Smooth muscle cell (in vitro differentiated cells): ENCODE results near the gene H3-3A. TPM values are rescaled to one million over a fixed set of nuclear protein-coding genes. Genes with fewer than 3 reads are reported as not detected.

Experiments used
- DNase-seq: peaks from one replicate; lab custom pipeline; 2025; ENCODE audit not compliant: unreplicated experiment; lab: John Stamatoyannopoulos, UW
- H2AFZ ChIP-seq: fragments of 200-600 bp; sonication (generic); 2 replicates; pipeline ENCODE4 v1.6.0; 2016; ENCODE audit warnings: antibody characterized with exemption, low read depth, mild to moderate bottlenecking
- H3F3A ChIP-seq: fragments of 200-600 bp; sonication (generic); 2 replicates; pipeline ENCODE4 v1.6.0; 2017; ENCODE audit warnings: antibody characterized with exemption, low read depth
- H3K27ac ChIP-seq: fragments of 200-600 bp; sonication (generic); 2 replicates; pipeline ENCODE4 v1.5.1; 2016; ENCODE audit warnings: low read depth, mild to moderate bottlenecking
- H3K27me3 ChIP-seq: fragments of 200-600 bp; sonication (generic); 2 replicates; pipeline ENCODE4 v1.6.1; 2016; ENCODE audit warnings: low read depth, mild to moderate bottlenecking
- H3K36me3 ChIP-seq: fragments of 200-600 bp; sonication (generic); 2 replicates; pipeline ENCODE4 v1.5.1; 2016; ENCODE audit warnings: low read depth
- H3K4me1 ChIP-seq: fragments of 200-600 bp; sonication (generic); 2 replicates; pipeline ENCODE4 v1.5.1; 2016; ENCODE audit warnings: low read depth
- H3K4me2 ChIP-seq: fragments of 200-600 bp; sonication (generic); 2 replicates; pipeline ENCODE4 v1.6.0; 2016; ENCODE audit warnings: mild to moderate bottlenecking
- H3K4me3 ChIP-seq: fragments of 200-600 bp; sonication (generic); 2 replicates; pipeline ENCODE4 v1.5.1; 2016; ENCODE audit warnings: mild to moderate bottlenecking
- H3K79me2 ChIP-seq: fragments of 200-600 bp; sonication (generic); 2 replicates; pipeline ENCODE4 v1.6.0; 2016; ENCODE audit warnings: low read depth, mild to moderate bottlenecking
- H3K9ac ChIP-seq: fragments of 200-600 bp; sonication (generic); 2 replicates; pipeline ENCODE4 v1.6.0; 2016; ENCODE audit warnings: low read depth
- H3K9me3 ChIP-seq: fragments of 200-600 bp; sonication (generic); replicated peaks from 2 replicates; pipeline ENCODE4 v1.5.1; 2016; ENCODE audit warnings: low read depth
- H4K20me1 ChIP-seq: fragments of 200-600 bp; sonication (generic); 2 replicates; pipeline ENCODE4 v1.6.0; 2016; ENCODE audit warnings: low read depth
- CTCF ChIP-seq: fragments of 200-600 bp; sonication (generic); IDR thresholded peaks from 2 replicates; pipeline ENCODE4 v1.5.1; 2017; ENCODE audit warnings: borderline replicate concordance, mild to moderate bottlenecking, antibody characterized with exemption; ENCODE audit not compliant: insufficient read depth, poor library complexity, severe bottlenecking
- WGBS: methylation state at CpG from one replicate; pipeline ENCODE4 v1.1.7; 2016; ENCODE audit warnings: low lambda C conversion rate; 5-methylcytosine and 5-hydroxymethylcytosine counted together
- polyA plus RNA-seq: library from polyadenylated mRNA; unstranded; fragments of >200 nt; fragmentation: Nextera tagmentation; extraction: Ambion mirVana; gene quantifications from 2 replicates; pipeline ENCODE4 v1.2.1, GENCODE V29; 2016
- total RNA-seq: library from RNA; depleted of rRNA; stranded (reverse); fragments of >200 nt; gene quantifications from 2 replicates; pipeline ENCODE4 v1.2.3, GENCODE V29; 2014

H3-3A gene
- total and polyA plus RNA-seq, 2 experiments from 2014 or later: 430 to 459 TPM

- Histone ChIP-seq H3K4me1 (peaks cover 5% of the 10 kb centered on the region), H3K4me2 (no peak overlapping the region), H3K4me3 (no peak overlapping the region), H4K20me1 (no peaks in the 10 kb centered on the region), H2AFZ (no peak overlapping the region), H3K9ac (no peak overlapping the region), H3F3A (no peaks in the 10 kb centered on the region), H3K9me3 (no peaks in the 10 kb centered on the region), H3K27me3 (peaks cover 11% of the 10 kb centered on the region), H3K27ac (no peak overlapping the region), H3K36me3 (no peaks in the 10 kb centered on the region), H3K79me2 (no peaks in the 10 kb centered on the region)
- DNase-seq: no peak
- no peak for TF ChIP-seq CTCF
- 70% methylated on average over 5 of the region's 5 CpGs for WGBS
Observed at GRCh38 chr1:226097866-226098625, 35.5 kb downstream of the H3-3A start.

DNA sequence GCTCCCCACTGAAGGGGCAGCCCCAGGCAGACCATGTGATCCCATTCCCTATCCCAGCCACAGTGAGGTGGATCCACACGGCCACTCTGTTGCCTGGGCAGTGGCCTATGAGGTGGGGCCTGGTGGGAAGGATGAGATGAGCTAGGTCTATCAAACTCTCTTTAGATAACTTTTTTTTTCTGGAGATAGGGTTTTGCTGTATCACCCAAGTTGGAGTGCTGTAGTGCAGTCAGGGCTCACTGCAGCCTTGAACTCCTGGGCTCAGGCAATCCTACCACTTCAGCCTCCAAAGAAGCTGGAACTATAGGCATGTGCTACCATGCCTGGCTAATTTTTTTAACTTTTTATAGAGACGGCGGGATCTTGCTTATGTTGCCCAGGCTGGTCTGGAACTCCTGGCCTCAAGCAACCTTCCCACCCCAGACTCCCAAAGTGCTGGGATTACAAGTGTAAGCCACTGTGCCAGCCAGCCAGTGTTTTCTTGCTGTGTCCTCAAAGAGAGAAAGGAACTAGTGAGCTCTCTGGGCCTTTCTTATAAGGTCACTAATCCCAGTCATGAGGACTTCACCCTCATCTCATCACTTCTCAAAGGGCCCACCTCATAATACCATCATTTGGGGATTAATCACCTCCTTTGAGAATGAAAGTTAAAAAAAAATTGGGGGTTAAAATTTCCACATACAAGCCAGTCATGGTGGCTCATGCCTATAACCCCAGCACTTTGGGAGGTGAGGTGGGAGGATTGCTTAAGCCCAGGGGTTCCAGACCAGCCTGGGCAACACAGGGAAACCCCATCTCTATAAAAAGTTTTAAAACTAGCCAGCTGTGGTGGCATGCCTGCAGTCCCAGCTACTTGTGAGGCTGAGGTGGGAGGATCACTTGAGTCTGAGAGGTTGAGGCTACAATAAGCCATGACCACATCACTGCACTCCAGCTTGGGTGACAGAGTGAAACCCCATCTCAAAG, 36.6 kb downstream of the H3-3A start:
- no peak overlapping the region for H3K27ac ChIP-seq
- DNase-seq: no peak
- no peaks in the 10 kb centered on the region for H3K9me3 ChIP-seq
- H3K4me3 ChIP-seq: no peak overlapping the region
- TF ChIP-seq CTCF: no peak
- no peak overlapping the region for H2AFZ ChIP-seq
- peaks cover 11% of the 10 kb centered on the region for H3K27me3 ChIP-seq
- WGBS: 90% methylated on average over 3 of the region's 3 CpGs
- no peaks in the 10 kb centered on the region for H3F3A ChIP-seq
- no peaks in the 10 kb centered on the region for H4K20me1 ChIP-seq
- H3K9ac ChIP-seq: no peak overlapping the region
- H3K4me1 ChIP-seq: peaks cover 5% of the 10 kb centered on the region
- H3K4me2 ChIP-seq: no peak overlapping the region
- H3K79me2 ChIP-seq: no peaks in the 10 kb centered on the region
- H3K36me3 ChIP-seq: no peaks in the 10 kb centered on the region

GRCh38 chr1:226100436-226101391, 38.2 kb downstream of the H3-3A start:
- WGBS: 19% methylated on average over 32 of the region's 32 CpGs
- TF ChIP-seq CTCF: no peak
- Histone ChIP-seq H2AFZ (peak overlapping the region; percentile 71), H3K4me1 (peaks cover 5% of the 10 kb centered on the region), H3K79me2 (no peaks in the 10 kb centered on the region), H3K27me3 (peaks cover 11% of the 10 kb centered on the region), H3K4me3 (peak overlapping the region; percentile 55), H3K36me3 (no peaks in the 10 kb centered on the region), H3K9ac (peak overlapping the region; percentile 40), H3K27ac (no peak overlapping the region), H3F3A (no peaks in the 10 kb centered on the region), H4K20me1 (no peaks in the 10 kb centered on the region), H3K9me3 (no peaks in the 10 kb centered on the region), H3K4me2 (peak overlapping the region; percentile 93)
- DNase-seq: no peak
